Measurements from ENCODE around the gene PRDX5. TPM values are rescaled to one million over a fixed set of nuclear protein-coding genes. Genes with fewer than 3 reads are reported as not detected.
A peak's percentile ranks its signal among the peaks of the same experiment; 100 is the strongest.

The PRDX5 gene
- total and polyA plus RNA-seq, 2 experiments from 2014 or later, result 212 to 312 TPM

- Histone ChIP-seq H3K27ac (ENCODE audit: low read depth) (no peak overlapping the region), H3K4me1 (ENCODE audit: insufficient read depth) (peaks cover 17% of the 10 kb centered on the region; the same call in 1 of the 2 replicates), H3K27me3 (ENCODE audit: insufficient read depth) (peaks cover 14% of the 10 kb centered on the region; the same call in 1 of the 2 replicates), H3F3A (replicated peaks; ENCODE audit: low read depth) (0 out of 2 replicates have a peak, but pooled peaks cover 13% of the 10 kb centered on the region), H4K20me1 (replicated peaks; ENCODE audit: insufficient read depth) (no peaks in the 10 kb centered on the region), H3K79me2 (replicated peaks; ENCODE audit: insufficient read depth) (no peaks in the 10 kb centered on the region), H3K36me3 (ENCODE audit: insufficient read depth) (no peaks in the 10 kb centered on the region), H2AFZ (no peak overlapping the region), H3K4me3 (no peak overlapping the region), H3K4me2 (no peak overlapping the region), H3K9me2 (ENCODE audit: insufficient read depth) (no peaks in the 10 kb centered on the region)
- Mint-ChIP-seq H3K4me3 (no peak overlapping the region; the same call in 2 of the 3 replicates), H3K36me3 (ENCODE audit: low read depth) (peaks cover under 1% of the 10 kb centered on the region), H3K27ac (no peak overlapping the region), H3K4me1 (peaks cover 29% of the 10 kb centered on the region), H3K27me3 (ENCODE audit: insufficient read depth, low read depth, poor library complexity) (peaks cover 18% of the 10 kb centered on the region), H3K9me3 (no peaks in the 10 kb centered on the region)
- TF ChIP-seq CTCF (conservative IDR thresholded peaks at IDR 0.05; ENCODE audit: low read depth in 2 of 2) (peak; percentile 93 to 94), CREB1 (CRISPR knock-in tag; IDR thresholded peaks at IDR 0.05; ENCODE audit: low read depth) (0 out of 2 replicates have a peak, but pooled peaks have one; percentile 40), ZNF462 (CRISPR knock-in tag; IDR thresholded peaks at IDR 0.05) (no peak), ZNF114 (CRISPR knock-in tag; IDR thresholded peaks at IDR 0.05) (no peak), EZH2phosphoT487 (IDR thresholded peaks at IDR 0.05; ENCODE audit: unreplicated experiment) (no peak), EZH2 (IDR thresholded peaks at IDR 0.05; ENCODE audit: low read depth, unreplicated experiment) (no peak), ETS1 (IDR thresholded peaks at IDR 0.05) (no peak), NANOG (IDR thresholded peaks at IDR 0.05; ENCODE audit: borderline replicate concordance) (no peak)
- TF ChIP-seq, protein P1, sequence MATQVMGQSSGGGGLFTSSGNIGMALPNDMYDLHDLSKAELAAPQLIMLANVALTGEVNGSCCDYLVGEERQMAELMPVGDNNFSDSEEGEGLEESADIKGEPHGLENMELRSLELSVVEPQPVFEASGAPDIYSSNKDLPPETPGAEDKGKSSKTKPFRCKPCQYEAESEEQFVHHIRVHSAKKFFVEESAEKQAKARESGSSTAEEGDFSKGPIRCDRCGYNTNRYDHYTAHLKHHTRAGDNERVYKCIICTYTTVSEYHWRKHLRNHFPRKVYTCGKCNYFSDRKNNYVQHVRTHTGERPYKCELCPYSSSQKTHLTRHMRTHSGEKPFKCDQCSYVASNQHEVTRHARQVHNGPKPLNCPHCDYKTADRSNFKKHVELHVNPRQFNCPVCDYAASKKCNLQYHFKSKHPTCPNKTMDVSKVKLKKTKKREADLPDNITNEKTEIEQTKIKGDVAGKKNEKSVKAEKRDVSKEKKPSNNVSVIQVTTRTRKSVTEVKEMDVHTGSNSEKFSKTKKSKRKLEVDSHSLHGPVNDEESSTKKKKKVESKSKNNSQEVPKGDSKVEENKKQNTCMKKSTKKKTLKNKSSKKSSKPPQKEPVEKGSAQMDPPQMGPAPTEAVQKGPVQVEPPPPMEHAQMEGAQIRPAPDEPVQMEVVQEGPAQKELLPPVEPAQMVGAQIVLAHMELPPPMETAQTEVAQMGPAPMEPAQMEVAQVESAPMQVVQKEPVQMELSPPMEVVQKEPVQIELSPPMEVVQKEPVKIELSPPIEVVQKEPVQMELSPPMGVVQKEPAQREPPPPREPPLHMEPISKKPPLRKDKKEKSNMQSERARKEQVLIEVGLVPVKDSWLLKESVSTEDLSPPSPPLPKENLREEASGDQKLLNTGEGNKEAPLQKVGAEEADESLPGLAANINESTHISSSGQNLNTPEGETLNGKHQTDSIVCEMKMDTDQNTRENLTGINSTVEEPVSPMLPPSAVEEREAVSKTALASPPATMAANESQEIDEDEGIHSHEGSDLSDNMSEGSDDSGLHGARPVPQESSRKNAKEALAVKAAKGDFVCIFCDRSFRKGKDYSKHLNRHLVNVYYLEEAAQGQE (IDR thresholded peaks at IDR 0.05; ENCODE audit: unreplicated experiment), result no peak
- ATAC-seq, result peak; percentile 51
- peak; percentile 97 for DNase-seq (ENCODE audit: low spot score)
These were observed 38.8 kb downstream of the PRDX5 start for GRCh38 chr11:64356498-64357411.
